Ovary (tissue), 3 donors: ENCODE results near the gene NUBP2.

Experiments used
- CTCF ChIP-seq, 3 donors: fragments of 450-650 bp in 2 of 3; fragments of 200-600 bp in 1 of 3; IDR thresholded peaks; one replicate each; pipeline versions ENCODE4 v1.5.1 to v1.8.0; 2016 to 2022; ENCODE audit warnings: antibody characterized with exemption in 3 of 3, mild to moderate bottlenecking in 1 of 3
- POLR2A ChIP-seq: fragments of 450-650 bp; IDR thresholded peaks from one replicate; pipeline ENCODE4 v1.6.1; 2017; ENCODE audit warnings: antibody characterized with exemption, mild to moderate bottlenecking, moderate library complexity
- donor health status: DM: no; HTN: no; CAD: no.

- TF ChIP-seq POLR2A (no peak), CTCF (IDR thresholded peaks at IDR 0.05) (no peak)
Observed at GRCh38 chr16:1787056-1787321, 4.2 kb downstream of the NUBP2 start.
